Activated naive CD4-positive, alpha-beta T cell treated with anti-CD3 and anti-CD28 coated beads, Interleukin-2, amount 50 U/mL, for 16 hours (primary cell): ENCODE measurements around the gene PPP1R11.
"Not testable (repeated sequence)": the region's sequence is repeated elsewhere in the genome, so short reads cannot be mapped to it uniquely, and the experiment has no call there.

Source experiments
- DNase-seq: peaks from one replicate; pipeline ENCODE4 v3.0.0-alpha.2; 2020

PPP1R11 gene, protein sequence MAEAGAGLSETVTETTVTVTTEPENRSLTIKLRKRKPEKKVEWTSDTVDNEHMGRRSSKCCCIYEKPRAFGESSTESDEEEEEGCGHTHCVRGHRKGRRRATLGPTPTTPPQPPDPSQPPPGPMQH

GRCh38 chr6:30066577-30067459 lies at the start of gene PPP1R11:
TSS of gene PPP1R11 (plus strand) at chr6:30067198. CDS start at chr6:30067411, 213 bp downstream.
- peak; percentile 99 for DNase-seq

DNA sequence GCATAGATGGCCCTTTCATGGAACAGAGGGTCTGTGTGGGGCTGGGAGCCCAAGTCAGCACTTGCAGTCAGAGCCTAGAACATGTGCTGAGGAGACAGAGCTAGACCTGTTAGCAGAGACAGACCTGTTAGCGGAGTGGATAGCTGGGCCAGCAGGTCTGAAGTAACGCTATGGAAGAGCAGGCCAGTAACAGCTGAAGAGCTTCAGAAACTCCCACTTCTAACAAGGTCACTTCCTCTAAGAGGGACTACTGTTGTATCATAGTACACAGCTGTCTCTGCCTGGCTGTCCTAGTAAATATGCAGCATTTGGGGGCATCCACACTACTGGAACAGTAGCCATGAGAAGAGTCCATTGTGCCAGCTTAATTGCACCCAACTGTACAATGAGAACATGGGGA lies 47.2 kb upstream of the PPP1R11 start:
- DNase-seq, result no peak

GRCh38 chr6:30020626-30021025 lies 46.4 kb upstream of the PPP1R11 start:
- no peak for DNase-seq

- no peak for DNase-seq
Observed at GRCh38 chr6:30022189-30022588, 44.8 kb upstream of the PPP1R11 start.

DNA sequence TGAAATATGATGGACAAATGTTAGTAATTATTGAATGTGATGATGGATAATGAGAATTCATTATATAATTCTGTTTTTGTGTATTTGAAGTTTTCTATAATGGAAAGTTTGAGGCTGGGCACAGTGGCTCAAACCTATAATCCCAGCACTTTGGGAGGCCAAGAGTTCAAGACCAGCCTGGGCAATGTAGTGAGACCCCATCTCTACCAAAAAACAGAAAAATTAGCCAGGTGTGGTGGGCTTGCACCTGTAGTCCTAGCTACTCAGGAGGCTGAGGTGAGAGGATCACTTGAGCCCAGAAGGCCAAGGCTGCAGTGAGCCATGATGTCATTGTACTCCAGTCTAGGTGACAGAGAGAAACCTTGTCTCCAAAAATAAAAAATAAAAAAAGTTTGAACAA lies 44.3 kb upstream of the PPP1R11 start:
- not testable (repeated sequence) for DNase-seq

- DNase-seq, result no peak
Observed at GRCh38 chr6:30025186-30025585, 41.8 kb upstream of the PPP1R11 start.

GRCh38 chr6:30029588-30029987 lies 37.4 kb upstream of the PPP1R11 start:
- DNase-seq, result no peak

GRCh38 chr6:30031381-30031780 lies 35.6 kb upstream of the PPP1R11 start:
- DNase-seq, result no peak

DNA sequence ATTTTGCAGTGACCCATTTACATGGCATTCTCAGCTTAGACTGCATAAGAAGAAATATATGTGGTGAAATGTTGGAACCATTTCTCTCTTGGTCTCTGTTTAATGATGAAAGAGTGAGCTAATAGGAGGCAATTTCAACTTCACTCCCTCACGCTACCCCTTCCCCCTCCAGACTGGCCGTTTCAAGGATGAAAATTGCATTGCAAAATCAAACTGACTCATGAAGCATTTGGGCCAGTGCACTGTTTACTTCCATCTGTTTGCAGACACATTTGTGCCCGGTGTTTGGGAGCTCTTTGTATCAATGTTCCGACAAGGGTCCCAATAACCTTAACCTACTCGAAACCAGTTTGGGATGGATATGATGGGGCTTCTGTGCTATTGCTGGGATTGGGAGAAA lies 33.6 kb upstream of the PPP1R11 start:
- DNase-seq, result not testable (repeated sequence)

GRCh38 chr6:30035784-30036183 lies 31.2 kb upstream of the PPP1R11 start:
- no peak for DNase-seq

DNA sequence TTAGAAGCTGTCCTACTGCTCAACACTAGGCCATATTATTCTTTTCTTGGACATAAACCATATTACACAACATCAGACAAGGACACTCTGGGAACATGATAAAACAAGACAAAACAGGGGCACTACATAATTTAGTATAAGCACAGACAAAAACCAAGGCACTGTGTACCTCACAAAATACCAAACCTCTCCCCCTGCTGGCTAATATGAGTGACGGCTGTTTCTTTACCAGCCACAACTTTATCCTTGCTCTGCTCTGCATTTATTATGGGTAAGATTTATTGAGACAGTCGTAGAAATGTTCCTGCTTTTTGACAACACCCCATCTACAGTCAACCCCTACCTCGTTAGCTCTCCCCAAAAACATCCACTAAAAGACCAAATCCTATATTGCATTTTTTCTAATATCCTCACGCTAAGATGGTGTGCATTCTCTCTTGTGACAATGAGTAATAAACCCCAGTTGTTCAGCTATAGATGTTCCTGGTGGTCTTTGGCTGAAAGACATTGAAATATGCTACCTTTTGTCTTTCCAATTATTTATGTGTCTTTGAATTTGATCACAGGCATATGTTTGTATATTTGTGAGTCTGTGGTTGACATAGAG lies 29.7 kb upstream of the PPP1R11 start:
- DNase-seq, result no peak

DNA sequence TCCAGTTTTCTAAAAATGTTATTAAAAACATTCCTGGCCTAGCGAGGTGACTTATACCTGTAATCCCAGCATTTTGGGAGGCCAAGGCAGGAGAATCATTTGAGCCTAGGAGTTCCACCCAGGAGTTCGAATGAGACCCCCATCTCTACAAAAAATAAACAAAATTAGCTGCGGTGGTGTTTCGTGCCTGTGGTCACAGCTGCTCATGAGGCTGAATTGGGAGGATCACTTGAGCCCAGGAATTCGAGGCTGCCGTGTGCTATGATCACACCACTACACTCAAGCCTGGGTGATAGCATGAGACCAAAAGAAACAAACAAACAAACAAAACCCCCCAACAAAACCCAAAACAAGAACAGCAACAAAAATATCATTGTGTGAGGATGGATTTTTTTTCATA lies 25.8 kb upstream of the PPP1R11 start:
- no peak for DNase-seq

GRCh38 chr6:30041821-30042220 lies 25.2 kb upstream of the PPP1R11 start:
- DNase-seq, result no peak

DNA sequence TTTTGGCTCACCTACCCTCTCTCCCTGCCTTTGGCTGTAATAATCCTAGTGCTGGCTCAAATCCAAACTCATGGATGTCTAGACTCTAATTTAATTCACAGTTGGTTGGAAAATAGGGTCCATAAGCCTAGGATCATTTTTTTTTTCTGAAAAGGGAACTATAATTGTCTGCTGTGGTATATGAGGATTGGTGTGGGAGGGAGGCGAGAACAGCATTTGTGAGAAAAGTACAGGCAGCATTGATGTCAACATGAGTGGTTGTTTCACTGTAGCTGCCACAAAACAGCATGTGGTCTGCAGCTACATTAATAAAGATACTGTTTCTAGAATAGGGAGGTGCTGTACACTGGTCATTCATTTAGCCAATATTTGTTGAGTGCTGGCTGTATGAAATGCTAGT lies 24.5 kb upstream of the PPP1R11 start:
- DNase-seq, result no peak

GRCh38 chr6:30042914-30043313 lies 24.1 kb upstream of the PPP1R11 start:
- DNase-seq, result no peak

DNA sequence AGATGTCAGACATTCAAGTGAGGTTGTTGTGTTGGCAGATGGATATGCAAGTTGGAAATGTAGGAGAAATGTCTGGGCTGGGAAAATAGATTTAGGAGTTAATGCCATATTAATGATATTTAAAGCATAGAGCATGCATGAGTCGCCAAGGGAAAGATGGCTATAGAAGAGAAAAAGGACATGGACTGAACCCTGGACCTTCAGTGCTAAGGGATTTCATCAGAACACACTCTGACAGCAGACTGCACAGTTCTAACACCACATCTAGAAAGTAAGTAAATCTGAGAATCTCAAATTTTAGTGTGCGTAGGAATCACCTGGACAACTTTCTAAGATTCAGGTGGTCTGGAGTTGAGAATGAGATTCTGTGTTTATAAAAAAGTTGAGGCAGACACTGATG lies 23.3 kb upstream of the PPP1R11 start:
- DNase-seq, result no peak

GRCh38 chr6:30044630-30045029 lies 22.4 kb upstream of the PPP1R11 start:
- DNase-seq, result no peak

GRCh38 chr6:30047220-30047619 lies 19.8 kb upstream of the PPP1R11 start:
- no peak for DNase-seq

GRCh38 chr6:30053682-30054081 lies 13.3 kb upstream of the PPP1R11 start:
- no peak for DNase-seq

DNA sequence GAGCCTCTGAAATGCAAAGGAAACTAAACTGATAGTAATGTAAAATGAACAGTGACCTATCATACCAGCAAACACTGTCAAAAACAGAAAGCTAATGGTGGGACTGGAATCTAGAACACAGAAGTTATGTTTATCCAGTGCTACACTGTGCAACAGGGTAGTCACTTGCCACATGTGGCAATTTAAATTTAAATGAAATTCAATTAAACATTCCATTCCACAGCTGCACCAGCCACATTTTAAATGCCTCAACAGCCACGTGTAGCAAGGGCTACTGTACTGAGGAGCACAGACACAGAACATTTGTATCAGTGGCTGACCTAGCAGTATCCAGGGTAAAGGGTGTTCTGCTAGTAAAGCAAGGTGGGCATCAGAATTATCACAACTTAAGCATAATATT lies 11.5 kb upstream of the PPP1R11 start:
- DNase-seq, result no peak

GRCh38 chr6:30060606-30061091 lies 6.3 kb upstream of the PPP1R11 start:
- DNase-seq, result peak; percentile 40

GRCh38 chr6:30061092-30061857 lies 5.7 kb upstream of the PPP1R11 start, which contains the start of gene POLR1H:
TSS of gene POLR1H (plus strand) at chr6:30061265. CDS start at chr6:30061525, 260 bp downstream.
- DNase-seq, result peak; percentile 85

DNA sequence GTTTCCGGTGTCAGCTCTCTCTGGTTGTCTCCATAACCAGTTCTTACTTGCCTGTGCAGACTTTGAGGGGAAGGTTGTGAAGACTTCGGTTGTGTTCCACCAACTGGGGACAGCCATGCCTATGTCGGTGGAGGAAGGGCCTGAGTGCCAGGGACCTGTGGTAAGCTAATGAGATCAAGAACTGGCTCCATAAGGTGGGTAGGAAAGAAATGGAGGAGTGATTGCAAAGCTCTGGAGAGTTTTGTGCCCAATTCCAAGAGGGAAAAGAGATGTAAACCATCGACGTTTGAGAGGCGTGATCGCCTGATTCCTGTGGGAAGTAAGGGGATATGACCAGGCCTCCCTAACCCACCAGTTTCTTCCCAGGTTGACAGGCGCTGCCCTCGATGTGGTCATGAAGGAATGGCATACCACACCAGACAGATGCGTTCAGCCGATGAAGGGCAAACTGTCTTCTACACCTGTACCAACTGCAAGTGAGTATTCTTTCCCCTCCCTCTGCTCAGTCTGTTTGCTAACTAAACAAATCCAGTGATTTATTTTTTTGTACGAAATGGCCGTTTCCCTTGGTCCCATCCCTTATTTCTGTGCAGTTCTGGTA lies 5.0 kb upstream of the PPP1R11 start:
- no peak for DNase-seq
